ENCODE data around the gene METRNL. TPM values are rescaled to one million over a fixed set of nuclear protein-coding genes. Genes with fewer than 3 reads are reported as not detected.

METRNL gene
- polyA plus RNA-seq, 1 donor from 2014 or later, result 15.1 TPM

- Histone ChIP-seq H3K36me3 (ENCODE audit: insufficient read depth, low read length) (no peaks in the 10 kb centered on the region), H3K27me3 (ENCODE audit: insufficient read depth, low read depth, low read length) (no peaks in the 10 kb centered on the region), H2AFZ (ENCODE audit: low read depth, low read length) (no peak overlapping the region), H3K4me3 (ENCODE audit: low read length) (no peak overlapping the region), H3K9me3 (ENCODE audit: low read length) (no peaks in the 10 kb centered on the region), H3K9me2 (ENCODE audit: insufficient read depth, low read length) (no peaks in the 10 kb centered on the region), H3F3A (ENCODE audit: insufficient read depth, low read length, poor library complexity, severe bottlenecking) (no peaks in the 10 kb centered on the region), H4K20me1 (ENCODE audit: insufficient read depth) (no peaks in the 10 kb centered on the region), H3K9ac (ENCODE audit: low read length) (no peak overlapping the region), H3K27ac (ENCODE audit: low read length) (no peak overlapping the region), H3K79me2 (replicated peaks; ENCODE audit: insufficient read depth, low read length) (no peaks in the 10 kb centered on the region), H3K4me2 (ENCODE audit: low read length) (no peak overlapping the region)
- TF ChIP-seq MXI1 (conservative IDR thresholded peaks at IDR 0.05; ENCODE audit: poor library complexity, severe bottlenecking), result no peak
- TF ChIP-seq EZH2 (IDR thresholded peaks at IDR 0.05; ENCODE audit: borderline replicate concordance, insufficient read depth, low read length, poor library complexity, severe bottlenecking), result no peak
- no peak for TF ChIP-seq EP300 (conservative IDR thresholded peaks at IDR 0.05; ENCODE audit: poor library complexity, severe bottlenecking)
- TF ChIP-seq, protein P1, sequence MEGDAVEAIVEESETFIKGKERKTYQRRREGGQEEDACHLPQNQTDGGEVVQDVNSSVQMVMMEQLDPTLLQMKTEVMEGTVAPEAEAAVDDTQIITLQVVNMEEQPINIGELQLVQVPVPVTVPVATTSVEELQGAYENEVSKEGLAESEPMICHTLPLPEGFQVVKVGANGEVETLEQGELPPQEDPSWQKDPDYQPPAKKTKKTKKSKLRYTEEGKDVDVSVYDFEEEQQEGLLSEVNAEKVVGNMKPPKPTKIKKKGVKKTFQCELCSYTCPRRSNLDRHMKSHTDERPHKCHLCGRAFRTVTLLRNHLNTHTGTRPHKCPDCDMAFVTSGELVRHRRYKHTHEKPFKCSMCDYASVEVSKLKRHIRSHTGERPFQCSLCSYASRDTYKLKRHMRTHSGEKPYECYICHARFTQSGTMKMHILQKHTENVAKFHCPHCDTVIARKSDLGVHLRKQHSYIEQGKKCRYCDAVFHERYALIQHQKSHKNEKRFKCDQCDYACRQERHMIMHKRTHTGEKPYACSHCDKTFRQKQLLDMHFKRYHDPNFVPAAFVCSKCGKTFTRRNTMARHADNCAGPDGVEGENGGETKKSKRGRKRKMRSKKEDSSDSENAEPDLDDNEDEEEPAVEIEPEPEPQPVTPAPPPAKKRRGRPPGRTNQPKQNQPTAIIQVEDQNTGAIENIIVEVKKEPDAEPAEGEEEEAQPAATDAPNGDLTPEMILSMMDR (IDR thresholded peaks at IDR 0.05; ENCODE audit: poor library complexity, severe bottlenecking), result no peak
- no peak for TF ChIP-seq POLR2AphosphoS5 (IDR thresholded peaks at IDR 0.05)
- no peak for TF ChIP-seq SMC3 (conservative IDR thresholded peaks at IDR 0.05; ENCODE audit: poor library complexity)
- no peak for TF ChIP-seq TAF1 (IDR thresholded peaks at IDR 0.05; ENCODE audit: low read depth)
- TF ChIP-seq RAD21 (conservative IDR thresholded peaks at IDR 0.05), result no peak
- TF ChIP-seq, protein P2, sequence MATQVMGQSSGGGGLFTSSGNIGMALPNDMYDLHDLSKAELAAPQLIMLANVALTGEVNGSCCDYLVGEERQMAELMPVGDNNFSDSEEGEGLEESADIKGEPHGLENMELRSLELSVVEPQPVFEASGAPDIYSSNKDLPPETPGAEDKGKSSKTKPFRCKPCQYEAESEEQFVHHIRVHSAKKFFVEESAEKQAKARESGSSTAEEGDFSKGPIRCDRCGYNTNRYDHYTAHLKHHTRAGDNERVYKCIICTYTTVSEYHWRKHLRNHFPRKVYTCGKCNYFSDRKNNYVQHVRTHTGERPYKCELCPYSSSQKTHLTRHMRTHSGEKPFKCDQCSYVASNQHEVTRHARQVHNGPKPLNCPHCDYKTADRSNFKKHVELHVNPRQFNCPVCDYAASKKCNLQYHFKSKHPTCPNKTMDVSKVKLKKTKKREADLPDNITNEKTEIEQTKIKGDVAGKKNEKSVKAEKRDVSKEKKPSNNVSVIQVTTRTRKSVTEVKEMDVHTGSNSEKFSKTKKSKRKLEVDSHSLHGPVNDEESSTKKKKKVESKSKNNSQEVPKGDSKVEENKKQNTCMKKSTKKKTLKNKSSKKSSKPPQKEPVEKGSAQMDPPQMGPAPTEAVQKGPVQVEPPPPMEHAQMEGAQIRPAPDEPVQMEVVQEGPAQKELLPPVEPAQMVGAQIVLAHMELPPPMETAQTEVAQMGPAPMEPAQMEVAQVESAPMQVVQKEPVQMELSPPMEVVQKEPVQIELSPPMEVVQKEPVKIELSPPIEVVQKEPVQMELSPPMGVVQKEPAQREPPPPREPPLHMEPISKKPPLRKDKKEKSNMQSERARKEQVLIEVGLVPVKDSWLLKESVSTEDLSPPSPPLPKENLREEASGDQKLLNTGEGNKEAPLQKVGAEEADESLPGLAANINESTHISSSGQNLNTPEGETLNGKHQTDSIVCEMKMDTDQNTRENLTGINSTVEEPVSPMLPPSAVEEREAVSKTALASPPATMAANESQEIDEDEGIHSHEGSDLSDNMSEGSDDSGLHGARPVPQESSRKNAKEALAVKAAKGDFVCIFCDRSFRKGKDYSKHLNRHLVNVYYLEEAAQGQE (IDR thresholded peaks at IDR 0.05; ENCODE audit: borderline replicate concordance), result no peak
These were observed 57.5 kb downstream of the METRNL start for GRCh38 chr17:83136931-83137330.

- H3K9me2 ChIP-seq (ENCODE audit: insufficient read depth, low read length), result no peaks in the 10 kb centered on the region
- H3K36me3 ChIP-seq (ENCODE audit: insufficient read depth, low read length), result no peaks in the 10 kb centered on the region
- no peaks in the 10 kb centered on the region for H3K79me2 ChIP-seq (replicated peaks; ENCODE audit: insufficient read depth, low read length)
- H3F3A ChIP-seq (ENCODE audit: insufficient read depth, low read length, poor library complexity, severe bottlenecking), result no peaks in the 10 kb centered on the region
- no peak overlapping the region for H3K4me2 ChIP-seq (ENCODE audit: low read length)
- H3K27ac ChIP-seq (ENCODE audit: low read length), result no peak overlapping the region
- no peaks in the 10 kb centered on the region for H4K20me1 ChIP-seq (ENCODE audit: insufficient read depth)
- H3K9me3 ChIP-seq (ENCODE audit: low read length), result no peaks in the 10 kb centered on the region
- no peak overlapping the region for H2AFZ ChIP-seq (ENCODE audit: low read depth, low read length)
- H3K4me3 ChIP-seq (ENCODE audit: low read length), result no peak overlapping the region
- no peaks in the 10 kb centered on the region for H3K27me3 ChIP-seq (ENCODE audit: insufficient read depth, low read depth, low read length)
- no peak overlapping the region for H3K9ac ChIP-seq (ENCODE audit: low read length)
- TF ChIP-seq, protein P1 (IDR thresholded peaks at IDR 0.05; ENCODE audit: poor library complexity, severe bottlenecking), result no peak
- TF ChIP-seq POLR2AphosphoS5 (IDR thresholded peaks at IDR 0.05), result no peak
- TF ChIP-seq MXI1 (conservative IDR thresholded peaks at IDR 0.05; ENCODE audit: poor library complexity, severe bottlenecking), result no peak
- no peak for TF ChIP-seq RAD21 (conservative IDR thresholded peaks at IDR 0.05)
- no peak for TF ChIP-seq EZH2 (IDR thresholded peaks at IDR 0.05; ENCODE audit: borderline replicate concordance, insufficient read depth, low read length, poor library complexity, severe bottlenecking)
- no peak for TF ChIP-seq TAF1 (IDR thresholded peaks at IDR 0.05; ENCODE audit: low read depth)
- TF ChIP-seq, protein P2 (IDR thresholded peaks at IDR 0.05; ENCODE audit: borderline replicate concordance), result no peak
- TF ChIP-seq EP300 (conservative IDR thresholded peaks at IDR 0.05; ENCODE audit: poor library complexity, severe bottlenecking), result no peak
- TF ChIP-seq SMC3 (conservative IDR thresholded peaks at IDR 0.05; ENCODE audit: poor library complexity), result no peak
These were observed 58.1 kb downstream of the METRNL start for GRCh38 chr17:83137523-83137922.
